Measurements from ENCODE around the gene LINGO1. TPM values are rescaled to one million over a fixed set of nuclear protein-coding genes. Genes with fewer than 3 reads are reported as not detected.

The LINGO1 gene
- total RNA-seq, 4 donors from 2014 or later, result 0.13 to 0.87 (median 0.35) TPM

DNA sequence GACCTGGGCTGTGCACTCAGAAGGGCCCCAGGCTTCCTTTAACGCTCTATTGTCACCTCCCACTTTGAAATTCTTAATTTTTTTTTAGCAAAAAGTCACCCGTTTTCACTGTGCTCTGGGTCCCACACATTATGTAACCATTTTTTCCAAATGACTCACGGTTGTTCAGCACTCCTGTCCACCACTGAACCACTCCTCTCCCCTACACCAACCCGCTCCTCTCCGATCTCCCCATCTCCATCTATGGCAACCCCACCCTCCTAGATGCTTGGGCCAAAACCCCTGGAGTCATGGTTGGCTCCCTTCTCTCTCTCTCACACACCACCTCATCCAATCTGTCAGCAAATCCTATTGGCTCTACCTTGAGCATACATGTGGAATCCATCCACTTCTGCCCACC is 41.2 kb upstream of the LINGO1 start:
- Histone ChIP-seq H3K27ac (no peak overlapping the region), H3K27me3 (peaks cover 83% of the 10 kb centered on the region), H3K4me1 (no peaks in the 10 kb centered on the region), H3K4me3 (no peak overlapping the region), H3K9me3 (no peaks in the 10 kb centered on the region), H3K36me3 (no peaks in the 10 kb centered on the region)
- no peak for ATAC-seq
- WGBS, 2 donors (ENCODE audit: low coverage in 1 of 2), result 66 to 71% methylated on average over 5 of the region's 5 CpGs
- no peak for TF ChIP-seq EP300 (IDR thresholded peaks at IDR 0.05)
- TF ChIP-seq, protein P1, sequence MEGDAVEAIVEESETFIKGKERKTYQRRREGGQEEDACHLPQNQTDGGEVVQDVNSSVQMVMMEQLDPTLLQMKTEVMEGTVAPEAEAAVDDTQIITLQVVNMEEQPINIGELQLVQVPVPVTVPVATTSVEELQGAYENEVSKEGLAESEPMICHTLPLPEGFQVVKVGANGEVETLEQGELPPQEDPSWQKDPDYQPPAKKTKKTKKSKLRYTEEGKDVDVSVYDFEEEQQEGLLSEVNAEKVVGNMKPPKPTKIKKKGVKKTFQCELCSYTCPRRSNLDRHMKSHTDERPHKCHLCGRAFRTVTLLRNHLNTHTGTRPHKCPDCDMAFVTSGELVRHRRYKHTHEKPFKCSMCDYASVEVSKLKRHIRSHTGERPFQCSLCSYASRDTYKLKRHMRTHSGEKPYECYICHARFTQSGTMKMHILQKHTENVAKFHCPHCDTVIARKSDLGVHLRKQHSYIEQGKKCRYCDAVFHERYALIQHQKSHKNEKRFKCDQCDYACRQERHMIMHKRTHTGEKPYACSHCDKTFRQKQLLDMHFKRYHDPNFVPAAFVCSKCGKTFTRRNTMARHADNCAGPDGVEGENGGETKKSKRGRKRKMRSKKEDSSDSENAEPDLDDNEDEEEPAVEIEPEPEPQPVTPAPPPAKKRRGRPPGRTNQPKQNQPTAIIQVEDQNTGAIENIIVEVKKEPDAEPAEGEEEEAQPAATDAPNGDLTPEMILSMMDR (IDR thresholded peaks at IDR 0.05), result no peak
- TF ChIP-seq POLR2AphosphoS5 (IDR thresholded peaks at IDR 0.05), result no peak

DNA sequence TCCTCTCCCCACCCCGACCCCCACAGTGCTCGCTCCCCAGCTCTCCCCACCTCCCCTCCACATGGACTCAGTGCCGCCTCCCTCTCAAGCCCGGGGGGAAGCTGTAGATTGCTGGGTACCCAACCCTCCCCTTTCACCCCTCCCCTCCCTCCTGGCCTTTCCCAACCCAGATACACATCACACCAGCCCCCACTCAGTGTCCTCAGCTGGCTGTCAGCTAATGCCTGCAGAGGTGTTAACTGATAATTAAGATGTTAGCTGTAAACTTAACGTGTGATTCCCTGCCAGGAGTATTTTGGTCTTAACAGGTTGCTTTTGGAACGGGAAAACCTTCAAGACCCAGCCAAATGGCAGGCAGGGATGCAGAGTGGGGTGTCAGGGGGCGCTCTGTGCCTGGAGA is 39.4 kb upstream of the LINGO1 start:
- TF ChIP-seq, protein P1 (IDR thresholded peaks at IDR 0.05), result no peak
- TF ChIP-seq POLR2AphosphoS5 (IDR thresholded peaks at IDR 0.05) (no peak), EP300 (IDR thresholded peaks at IDR 0.05) (no peak), POLR2A (IDR thresholded peaks at IDR 0.05) (no peak)
- WGBS, 2 donors (ENCODE audit: low coverage in 1 of 2), result 0 to 17% methylated on average over 1 to 2 of the region's 7 CpGs
- Histone ChIP-seq H3K27me3 (peaks cover 81% of the 10 kb centered on the region), H3K27ac (no peak overlapping the region), H3K9me3 (no peaks in the 10 kb centered on the region), H3K4me1 (no peaks in the 10 kb centered on the region), H3K4me3 (no peak overlapping the region), H3K36me3 (no peaks in the 10 kb centered on the region)
- ATAC-seq, result no peak

- Histone ChIP-seq H3K9me3 (no peaks in the 10 kb centered on the region), H3K4me3 (no peak overlapping the region), H3K27me3 (peaks cover 81% of the 10 kb centered on the region), H3K36me3 (no peaks in the 10 kb centered on the region), H3K27ac (no peak overlapping the region), H3K4me1 (no peaks in the 10 kb centered on the region)
- no peak for ATAC-seq
- 34 to 45% methylated on average over 5 to 6 of the region's 13 CpGs for WGBS, 2 donors (ENCODE audit: low coverage in 1 of 2)
- TF ChIP-seq POLR2A (IDR thresholded peaks at IDR 0.05) (no peak), POLR2AphosphoS5 (IDR thresholded peaks at IDR 0.05) (no peak), EP300 (IDR thresholded peaks at IDR 0.05) (no peak)
- TF ChIP-seq, protein P1 (IDR thresholded peaks at IDR 0.05), result no peak
Observed at GRCh38 chr15:77671362-77672056, 38.8 kb upstream of the LINGO1 start.

- no peak for TF ChIP-seq POLR2A (IDR thresholded peaks at IDR 0.05)
- TF ChIP-seq POLR2AphosphoS5 (IDR thresholded peaks at IDR 0.05), result no peak
- TF ChIP-seq, protein P1 (IDR thresholded peaks at IDR 0.05), result no peak
- no peak for TF ChIP-seq EP300 (IDR thresholded peaks at IDR 0.05)
- ATAC-seq, result no peak
- no peaks in the 10 kb centered on the region for H3K36me3 ChIP-seq
- H3K4me1 ChIP-seq, result no peaks in the 10 kb centered on the region
- no peak overlapping the region for H3K4me3 ChIP-seq
- H3K27me3 ChIP-seq, result peaks cover 82% of the 10 kb centered on the region
- 20% methylated on average over 1 of the region's 5 CpGs; no CpG with 5 or more reads in 1 of the 2 donors for WGBS, 2 donors (ENCODE audit: low coverage in 1 of 2)
- no peaks in the 10 kb centered on the region for H3K9me3 ChIP-seq
- no peak overlapping the region for H3K27ac ChIP-seq
Observed at GRCh38 chr15:77670558-77671361, 38.0 kb upstream of the LINGO1 start.
